Brain microvascular endothelial cell (primary cell): ENCODE measurements around the gene SLC38A4.
"Not testable (repeated sequence)": the region's sequence is repeated elsewhere in the genome, so short reads cannot be mapped to it uniquely, and the experiment has no call there.

Experiments used
- DNase-seq: peaks from one replicate; pipeline ENCODE4 v3.0.0-alpha.2; 2020
- H3K27ac ChIP-seq: fragments of 250-450 bp; sonication (Bioruptor Pico); 2 replicates; pipeline ENCODE4 v1.5.1; 2020; ENCODE audit warnings: mild to moderate bottlenecking, moderate library complexity
- H3K27me3 ChIP-seq: fragments of 250-450 bp; sonication (Bioruptor Pico); replicated peaks from 2 replicates; pipeline ENCODE4 v1.5.1; 2020; ENCODE audit warnings: mild to moderate bottlenecking
- H3K36me3 ChIP-seq: fragments of 250-450 bp; sonication (Bioruptor Pico); replicated peaks from 2 replicates; pipeline ENCODE4 v1.5.1; 2020; ENCODE audit warnings: mild to moderate bottlenecking
- H3K4me3 ChIP-seq: 2 replicates; pipeline ENCODE4 v1.5.1; 2011; ENCODE audit warnings: low read depth, mild to moderate bottlenecking, control low read depth, low read length, moderate library complexity
- in situ Hi-C: cut with HindIII; loops from 2 replicates; pipeline ENCODE4 v1.10.0; 2017; ENCODE audit warnings: low sequenced_read_pairs, low pct_ligation_motif_present
- TF ChIP-seq, protein P1 (sequence below): IDR thresholded peaks from 2 replicates; pipeline ENCODE4 v1.5.1; 2011; ENCODE audit warnings: low read depth, mild to moderate bottlenecking, moderate library complexity, low read length, control low read depth, inconsistent platforms; ENCODE audit errors: missing control alignments

Gene SLC38A4

DNA sequence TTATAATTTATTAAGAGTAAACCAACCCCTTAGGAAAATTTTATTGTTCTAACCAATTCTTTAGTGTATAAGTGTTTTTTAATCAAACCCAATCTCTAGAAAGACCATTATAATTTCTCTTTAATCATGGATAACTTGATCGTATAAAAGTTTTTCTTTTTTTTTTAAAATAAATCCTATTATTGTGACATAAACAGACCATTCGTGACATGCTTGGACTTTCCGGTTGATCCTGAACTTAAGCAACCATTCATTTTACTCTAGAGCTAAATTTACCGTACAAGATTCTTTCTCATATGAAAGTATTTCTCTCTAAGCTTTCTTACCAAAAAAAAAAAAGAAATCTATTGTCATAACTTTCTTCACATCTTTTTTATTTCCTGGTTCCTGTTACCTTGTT, 32.6 kb upstream of the SLC38A4 start:
- Histone ChIP-seq H3K27ac (no peak overlapping the region), H3K27me3 (no peaks in the 10 kb centered on the region), H3K4me3 (no peak overlapping the region), H3K36me3 (no peaks in the 10 kb centered on the region)
- TF ChIP-seq, protein P1, sequence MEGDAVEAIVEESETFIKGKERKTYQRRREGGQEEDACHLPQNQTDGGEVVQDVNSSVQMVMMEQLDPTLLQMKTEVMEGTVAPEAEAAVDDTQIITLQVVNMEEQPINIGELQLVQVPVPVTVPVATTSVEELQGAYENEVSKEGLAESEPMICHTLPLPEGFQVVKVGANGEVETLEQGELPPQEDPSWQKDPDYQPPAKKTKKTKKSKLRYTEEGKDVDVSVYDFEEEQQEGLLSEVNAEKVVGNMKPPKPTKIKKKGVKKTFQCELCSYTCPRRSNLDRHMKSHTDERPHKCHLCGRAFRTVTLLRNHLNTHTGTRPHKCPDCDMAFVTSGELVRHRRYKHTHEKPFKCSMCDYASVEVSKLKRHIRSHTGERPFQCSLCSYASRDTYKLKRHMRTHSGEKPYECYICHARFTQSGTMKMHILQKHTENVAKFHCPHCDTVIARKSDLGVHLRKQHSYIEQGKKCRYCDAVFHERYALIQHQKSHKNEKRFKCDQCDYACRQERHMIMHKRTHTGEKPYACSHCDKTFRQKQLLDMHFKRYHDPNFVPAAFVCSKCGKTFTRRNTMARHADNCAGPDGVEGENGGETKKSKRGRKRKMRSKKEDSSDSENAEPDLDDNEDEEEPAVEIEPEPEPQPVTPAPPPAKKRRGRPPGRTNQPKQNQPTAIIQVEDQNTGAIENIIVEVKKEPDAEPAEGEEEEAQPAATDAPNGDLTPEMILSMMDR: no peak
- DNase-seq: no peak
- in situ Hi-C loops: no loop called here

DNA sequence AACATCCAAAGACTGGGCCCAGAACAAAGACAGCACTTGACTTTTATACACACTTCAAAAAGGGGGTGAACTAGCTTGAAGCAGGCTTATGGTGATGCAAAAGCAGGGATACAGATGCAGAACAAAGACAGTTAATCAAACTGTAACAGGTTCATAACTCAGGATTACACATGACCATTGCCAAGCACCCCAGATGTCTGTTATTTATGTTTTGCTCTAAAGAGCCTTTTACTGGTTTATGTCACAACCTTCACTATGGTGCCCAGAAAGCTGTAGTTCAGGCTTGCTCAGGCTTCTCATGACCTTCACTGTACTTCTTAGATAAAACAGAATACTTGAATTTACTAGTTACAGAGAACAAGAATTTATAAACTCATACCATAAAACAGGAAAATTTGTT, 31.7 kb upstream of the SLC38A4 start:
- Histone ChIP-seq H3K27me3 (no peaks in the 10 kb centered on the region), H3K36me3 (no peaks in the 10 kb centered on the region), H3K4me3 (no peak overlapping the region), H3K27ac (no peak overlapping the region)
- no peak for DNase-seq
- TF ChIP-seq, protein P1: no peak
- in situ Hi-C loops: no loop called here

DNA sequence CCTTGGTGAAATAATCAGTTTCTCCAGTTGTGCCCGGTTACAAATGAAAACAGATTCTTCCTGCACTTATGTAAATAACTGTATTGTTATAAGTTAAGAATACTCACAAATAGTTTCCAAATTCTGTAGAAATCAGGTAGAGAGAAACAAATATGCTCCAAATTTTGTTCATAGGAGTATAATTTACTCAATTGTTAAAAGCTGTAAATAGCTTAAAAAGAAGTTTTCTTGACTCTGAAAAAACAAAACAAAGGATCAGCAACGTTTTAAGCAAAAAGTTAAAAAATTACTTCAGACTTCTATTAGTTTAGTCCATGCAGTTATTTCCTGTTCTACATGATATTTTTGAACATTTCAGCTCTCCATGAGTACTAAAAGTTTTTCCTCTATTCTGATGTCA, 30.0 kb upstream of the SLC38A4 start:
- no peak for DNase-seq
- H3K27me3 ChIP-seq: no peaks in the 10 kb centered on the region
- no peak overlapping the region for H3K4me3 ChIP-seq
- in situ Hi-C loops: no loop called here
- H3K36me3 ChIP-seq: no peaks in the 10 kb centered on the region
- H3K27ac ChIP-seq: no peak overlapping the region
- TF ChIP-seq, protein P1: no peak

DNA sequence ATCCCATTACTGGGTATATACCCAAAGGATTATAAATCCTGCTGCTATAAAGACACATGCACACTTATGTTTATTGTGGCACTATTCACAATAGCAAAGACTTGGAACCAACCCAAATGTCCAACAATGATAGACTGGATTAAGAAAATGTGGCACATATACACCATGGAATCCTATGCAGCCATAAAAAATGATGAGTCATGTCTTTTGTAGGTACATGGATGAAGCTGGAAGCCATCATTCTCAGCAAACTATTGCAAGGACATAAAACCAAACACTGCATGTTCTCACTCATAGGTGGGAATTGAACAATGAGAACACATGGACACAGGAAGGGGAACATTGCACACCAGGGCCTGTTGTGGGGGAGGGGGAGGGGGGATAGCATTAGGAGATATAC, 28.4 kb upstream of the SLC38A4 start:
- H3K36me3 ChIP-seq, in situ Hi-C loops, H3K4me3 ChIP-seq, H3K27ac ChIP-seq, H3K27me3 ChIP-seq, DNase-seq: not testable (repeated sequence)

DNA sequence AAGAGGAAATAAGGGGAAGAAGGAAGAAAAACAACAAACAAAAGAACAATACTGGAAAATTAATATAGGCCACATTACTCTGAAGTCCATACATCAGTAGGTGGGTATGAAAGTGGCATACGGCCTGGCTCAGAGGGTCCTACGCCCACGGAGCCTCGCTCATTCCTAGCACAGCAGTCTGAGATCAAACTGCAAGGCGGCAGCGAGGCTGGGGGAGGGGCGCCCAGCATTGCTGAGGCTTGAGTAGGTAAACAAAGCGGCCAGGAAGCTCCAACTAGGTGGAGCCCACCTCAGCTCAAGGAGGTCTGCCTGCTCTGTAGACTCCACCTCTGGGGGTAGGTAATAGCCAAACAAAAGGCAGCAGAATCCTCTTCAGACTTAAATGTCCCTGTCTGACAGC, 23.0 kb upstream of the SLC38A4 start:
- DNase-seq, H3K4me3 ChIP-seq, H3K36me3 ChIP-seq, in situ Hi-C loops, H3K27ac ChIP-seq, H3K27me3 ChIP-seq: not testable (repeated sequence)

DNA sequence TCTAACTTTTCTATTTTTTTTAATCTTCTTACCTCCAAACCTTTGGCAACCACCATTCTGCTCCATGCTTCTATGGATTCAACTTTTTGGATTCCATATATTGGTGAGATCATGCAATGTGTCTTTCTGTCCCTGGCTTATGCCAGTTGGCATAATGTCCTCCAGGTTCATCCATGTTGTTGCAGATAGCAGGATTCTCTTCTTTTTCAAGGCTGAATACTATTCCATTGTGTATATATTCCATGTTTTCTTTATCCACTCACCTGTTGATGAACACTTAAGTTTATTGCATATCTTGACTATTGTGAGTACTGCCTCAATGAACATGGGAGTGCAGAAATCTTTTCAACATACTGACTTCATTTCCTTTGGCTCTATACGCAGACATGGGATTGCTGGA, 21.2 kb upstream of the SLC38A4 start:
- TF ChIP-seq, protein P1: no peak
- in situ Hi-C loops: no loop called here
- no peak overlapping the region for H3K4me3 ChIP-seq
- DNase-seq: no peak
- no peaks in the 10 kb centered on the region for H3K36me3 ChIP-seq
- H3K27me3 ChIP-seq: no peaks in the 10 kb centered on the region
- H3K27ac ChIP-seq: no peak overlapping the region

DNA sequence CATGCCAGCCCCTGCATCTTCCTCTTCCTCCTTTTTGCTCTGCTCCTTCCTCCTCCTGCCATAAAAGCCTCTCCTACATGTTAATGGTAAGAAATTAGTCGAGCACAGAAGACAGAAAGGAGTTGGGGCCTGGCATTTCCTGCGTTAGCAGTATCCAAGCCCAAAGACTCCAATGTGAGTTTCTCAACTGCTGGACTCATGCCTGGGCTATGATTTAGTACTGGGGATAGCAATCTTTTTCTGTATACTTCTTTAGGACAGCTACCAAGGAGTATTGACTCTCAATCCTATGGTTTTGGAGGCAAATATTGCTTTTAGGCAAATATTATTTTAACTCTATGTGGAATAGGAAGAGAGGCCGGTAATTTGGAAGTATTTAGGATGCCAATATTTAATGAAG, 18.0 kb upstream of the SLC38A4 start:
- Histone ChIP-seq H3K4me3 (no peak overlapping the region), H3K36me3 (no peaks in the 10 kb centered on the region), H3K27me3 (no peaks in the 10 kb centered on the region), H3K27ac (no peak overlapping the region)
- TF ChIP-seq, protein P1: no peak
- DNase-seq: no peak
- in situ Hi-C loops: no loop called here
